Activated naive CD8-positive, alpha-beta T cell treated with anti-CD3 and anti-CD28 coated beads for 36 hours (primary cell): ENCODE measurements around the gene GPR78. TPM values are rescaled to one million over a fixed set of nuclear protein-coding genes. Genes with fewer than 3 reads are reported as not detected.

Experiments
- DNase-seq: peaks from one replicate; pipeline ENCODE4 v3.0.0; 2021
- H3K27ac Mint-ChIP-seq: one replicate; pipeline ENCODE4 v1.8.0; 2022; ENCODE audit warnings: mild to moderate bottlenecking, moderate library complexity, mixed read lengths
- H3K27me3 Mint-ChIP-seq: one replicate; pipeline ENCODE4 v1.8.0; 2022; ENCODE audit warnings: mild to moderate bottlenecking, mixed read lengths
- H3K36me3 Mint-ChIP-seq: one replicate; pipeline ENCODE4 v1.8.0; 2021; ENCODE audit warnings: mild to moderate bottlenecking, mixed read lengths
- H3K4me1 Mint-ChIP-seq: one replicate; pipeline ENCODE4 v1.8.0; 2021; ENCODE audit warnings: mixed read lengths
- H3K4me3 Mint-ChIP-seq: one replicate; pipeline ENCODE4 v1.8.0; 2022; ENCODE audit warnings: mild to moderate bottlenecking, moderate library complexity, mixed read lengths
- H3K9me3 Mint-ChIP-seq: one replicate; pipeline ENCODE4 v1.8.0; 2022; ENCODE audit warnings: mixed read lengths
- total RNA-seq, 2 experiments: library from RNA; stranded (reverse); gene quantifications; one replicate each; pipeline ENCODE4 v1.2.3, GENCODE V29; 2021

The GPR78 gene
- total RNA-seq, 2 experiments from 2014 or later: not detected

DNA sequence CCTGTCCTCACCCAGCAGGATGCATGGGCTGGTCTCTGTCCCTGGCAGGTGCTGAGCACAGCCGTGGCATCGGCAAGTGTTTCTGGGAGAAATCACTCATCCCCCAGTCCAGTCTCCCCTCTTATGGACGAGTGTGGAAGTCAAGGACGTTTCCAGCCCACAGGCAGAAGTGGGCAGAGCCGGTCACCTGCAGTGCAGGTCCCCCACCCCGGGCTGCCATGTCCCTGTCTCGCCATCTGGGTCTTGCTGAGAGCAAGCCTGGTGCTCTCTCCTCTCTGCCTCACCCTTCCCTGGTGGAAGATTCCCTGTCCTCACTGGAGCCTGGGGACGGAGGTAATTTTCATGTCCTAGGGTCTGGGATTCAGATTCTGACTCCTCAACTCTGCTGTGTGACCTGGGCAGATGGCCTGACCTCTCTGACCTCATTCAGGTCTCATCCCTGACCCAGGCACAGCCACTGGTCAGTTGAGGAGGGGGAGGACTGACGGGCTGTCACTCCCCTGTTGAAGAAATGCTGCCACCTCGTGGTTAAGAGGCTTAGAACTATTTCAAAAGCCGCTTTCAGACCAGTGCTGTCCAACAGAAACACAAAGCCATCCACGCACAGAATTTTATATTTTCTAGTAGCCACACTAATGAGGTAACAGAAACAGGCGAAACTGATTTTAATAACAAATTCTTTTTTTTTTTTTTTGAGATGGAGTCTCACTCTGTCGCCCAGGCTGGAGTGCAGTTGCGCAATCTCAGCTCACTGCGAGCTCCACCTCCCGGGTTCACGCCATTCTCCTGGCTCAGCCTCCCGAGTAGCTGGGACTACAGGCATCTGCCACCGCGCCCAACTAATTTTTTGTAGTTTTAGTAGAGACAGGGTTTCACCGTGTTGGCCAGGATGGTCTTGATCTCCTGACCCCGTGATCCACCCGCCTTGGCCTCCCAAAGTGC is 14.2 kb downstream of the GPR78 start:
- no peak for DNase-seq
- Mint-ChIP-seq H3K4me3 (no peak overlapping the region), H3K27me3 (peaks cover 35% of the 10 kb centered on the region), H3K27ac (no peak overlapping the region), H3K36me3 (no peaks in the 10 kb centered on the region), H3K9me3 (no peaks in the 10 kb centered on the region), H3K4me1 (no peaks in the 10 kb centered on the region)

DNA sequence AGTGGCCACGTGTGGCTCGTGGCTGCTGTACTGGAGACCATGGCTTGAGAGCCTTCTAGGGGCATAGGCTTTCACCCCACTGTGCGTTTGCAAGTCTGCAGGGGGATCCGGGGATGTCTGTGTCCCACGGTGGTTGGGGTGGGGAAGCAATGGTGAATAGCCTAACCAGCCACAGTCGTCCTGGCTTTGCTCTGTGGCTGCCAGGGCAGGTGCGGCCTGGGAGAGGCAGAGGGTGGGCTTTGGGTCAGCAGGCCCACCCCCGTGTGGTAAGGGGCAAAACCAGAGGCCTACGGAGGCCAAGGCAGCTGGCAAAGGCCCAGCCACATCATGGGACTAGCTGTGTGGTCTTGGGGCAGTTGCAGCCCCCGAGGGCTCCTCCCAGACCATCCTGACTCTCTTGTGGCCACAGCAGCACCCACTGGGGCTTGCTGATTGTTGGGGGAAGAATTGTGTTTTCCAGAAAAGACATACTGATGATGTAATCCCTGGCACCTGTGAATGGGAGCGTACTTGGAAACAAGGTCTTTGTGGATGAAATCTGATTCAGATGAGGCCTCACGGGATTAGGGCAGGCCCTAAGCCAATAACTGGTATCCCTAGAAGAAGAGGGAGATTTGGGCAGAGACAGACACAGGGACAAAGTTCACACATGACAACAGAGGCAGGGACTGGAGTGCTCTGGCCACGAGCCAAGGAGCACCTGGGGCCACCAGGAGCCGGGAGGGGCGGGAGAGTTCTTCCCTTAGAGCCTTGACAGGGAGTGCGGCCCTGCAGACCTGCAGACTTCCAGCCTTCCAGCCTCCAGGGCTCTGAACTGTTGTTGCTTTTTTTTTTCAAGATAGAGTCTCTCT is 15.3 kb downstream of the GPR78 start:
- Mint-ChIP-seq H3K4me3 (no peak overlapping the region), H3K9me3 (no peaks in the 10 kb centered on the region), H3K27ac (no peak overlapping the region), H3K27me3 (peaks cover 32% of the 10 kb centered on the region), H3K4me1 (no peaks in the 10 kb centered on the region), H3K36me3 (no peaks in the 10 kb centered on the region)
- DNase-seq: no peak

GRCh38 chr4:8596891-8597290 is 16.7 kb downstream of the GPR78 start:
- H3K9me3 Mint-ChIP-seq: no peaks in the 10 kb centered on the region
- H3K27ac Mint-ChIP-seq: no peak overlapping the region
- peaks cover 19% of the 10 kb centered on the region for H3K27me3 Mint-ChIP-seq
- no peaks in the 10 kb centered on the region for H3K4me1 Mint-ChIP-seq
- DNase-seq: no peak
- no peak overlapping the region for H3K4me3 Mint-ChIP-seq
- H3K36me3 Mint-ChIP-seq: no peaks in the 10 kb centered on the region

GRCh38 chr4:8597319-8597718 is 17.1 kb downstream of the GPR78 start:
- Mint-ChIP-seq H3K4me3 (no peak overlapping the region), H3K27ac (no peak overlapping the region), H3K9me3 (no peaks in the 10 kb centered on the region), H3K4me1 (no peaks in the 10 kb centered on the region), H3K27me3 (peaks cover 19% of the 10 kb centered on the region), H3K36me3 (no peaks in the 10 kb centered on the region)
- DNase-seq: no peak

DNA sequence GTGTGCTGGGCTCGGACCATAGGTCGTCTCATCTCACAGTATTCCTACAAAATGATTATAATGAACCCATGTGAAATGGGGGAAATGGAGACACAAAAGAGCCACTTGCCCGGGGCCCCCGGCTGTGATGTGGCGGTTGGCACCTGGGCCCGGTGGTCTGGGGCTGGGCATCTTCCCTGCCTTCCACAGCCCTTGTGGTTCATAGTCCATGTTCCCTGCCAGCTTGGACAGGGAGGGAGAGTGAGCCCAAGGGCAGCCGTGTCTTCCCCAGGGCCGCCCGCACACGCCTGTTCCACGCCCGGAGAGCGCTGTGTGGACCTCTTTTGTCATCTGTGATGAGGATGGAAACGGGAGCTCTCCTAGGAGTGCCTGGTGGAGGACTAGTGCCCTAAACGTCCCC is 17.6 kb downstream of the GPR78 start:
- Mint-ChIP-seq H3K27me3 (peaks cover 19% of the 10 kb centered on the region), H3K4me1 (no peaks in the 10 kb centered on the region), H3K27ac (no peak overlapping the region), H3K36me3 (no peaks in the 10 kb centered on the region), H3K9me3 (no peaks in the 10 kb centered on the region), H3K4me3 (no peak overlapping the region)
- DNase-seq: no peak

GRCh38 chr4:8598391-8599090 is 18.3 kb downstream of the GPR78 start:
- Mint-ChIP-seq H3K36me3 (no peaks in the 10 kb centered on the region), H3K27ac (no peak overlapping the region)

GRCh38 chr4:8599091-8599460 is 18.9 kb downstream of the GPR78 start:
- Mint-ChIP-seq H3K36me3 (no peaks in the 10 kb centered on the region), H3K4me3 (no peak overlapping the region), H3K27ac (no peak overlapping the region), H3K4me1 (no peaks in the 10 kb centered on the region), H3K27me3 (peaks cover 6% of the 10 kb centered on the region), H3K9me3 (no peaks in the 10 kb centered on the region)
- DNase-seq: no peak

More at GRCh38 chr4:8598391-8599090, 18.3 kb downstream of the GPR78 start:
- Mint-ChIP-seq H3K4me1 (no peaks in the 10 kb centered on the region), H3K4me3 (no peak overlapping the region), H3K9me3 (no peaks in the 10 kb centered on the region), H3K27me3 (peaks cover 11% of the 10 kb centered on the region)
- DNase-seq: no peak

DNA sequence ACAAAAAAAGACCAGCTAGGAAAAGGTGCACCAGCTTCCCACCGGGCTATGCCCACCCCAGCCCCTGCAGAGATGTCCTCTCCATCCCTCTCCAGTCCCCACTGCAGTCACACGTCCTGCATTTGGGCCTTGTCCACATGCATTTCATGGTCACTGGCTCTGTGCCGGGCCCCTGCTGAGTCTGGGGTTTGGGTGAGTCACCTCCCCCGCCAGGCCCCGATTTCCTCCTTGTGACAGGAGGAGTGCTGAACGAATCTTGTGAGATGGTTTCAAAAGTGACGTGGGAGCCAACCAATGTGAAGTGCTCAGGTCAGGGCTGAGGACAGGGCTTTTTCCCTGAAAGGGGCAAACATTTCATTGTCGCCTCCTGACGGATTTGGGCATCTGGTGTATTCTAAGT is 19.5 kb downstream of the GPR78 start:
- Mint-ChIP-seq H3K4me3 (no peak overlapping the region), H3K27me3 (peaks cover under 1% of the 10 kb centered on the region), H3K9me3 (no peaks in the 10 kb centered on the region), H3K4me1 (no peaks in the 10 kb centered on the region), H3K36me3 (no peaks in the 10 kb centered on the region), H3K27ac (no peak overlapping the region)
- no peak for DNase-seq

GRCh38 chr4:8600266-8600665 is 20.1 kb downstream of the GPR78 start:
- Mint-ChIP-seq H3K4me1 (no peaks in the 10 kb centered on the region), H3K27ac (no peak overlapping the region), H3K27me3 (no peaks in the 10 kb centered on the region), H3K4me3 (no peak overlapping the region), H3K36me3 (no peaks in the 10 kb centered on the region), H3K9me3 (no peaks in the 10 kb centered on the region)
- DNase-seq: no peak

DNA sequence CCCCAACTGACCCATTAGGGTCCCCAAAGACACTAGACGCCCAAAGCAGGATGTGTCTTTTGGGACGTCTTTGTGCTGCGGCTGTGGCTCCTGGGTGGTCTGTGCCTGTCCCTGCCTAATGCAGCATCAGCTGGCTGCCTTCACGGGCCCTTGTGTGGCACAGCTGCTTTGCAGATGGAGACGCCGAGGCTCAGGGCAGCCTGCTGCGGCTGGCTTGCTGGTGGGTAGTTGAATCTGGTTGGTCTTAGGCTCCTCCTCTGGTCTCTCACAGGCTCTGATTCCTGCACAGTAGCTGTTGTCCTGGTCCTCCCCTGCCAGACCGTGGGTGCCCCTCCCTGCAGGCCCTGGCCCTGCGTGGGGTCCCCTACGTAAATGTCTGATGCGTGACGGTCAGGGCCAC is 20.5 kb downstream of the GPR78 start:
- H3K27me3 Mint-ChIP-seq: no peaks in the 10 kb centered on the region
- H3K9me3 Mint-ChIP-seq: no peaks in the 10 kb centered on the region
- no peaks in the 10 kb centered on the region for H3K36me3 Mint-ChIP-seq
- H3K4me1 Mint-ChIP-seq: no peaks in the 10 kb centered on the region
- no peak for DNase-seq
- H3K27ac Mint-ChIP-seq: no peak overlapping the region
- H3K4me3 Mint-ChIP-seq: no peak overlapping the region

- Mint-ChIP-seq H3K36me3 (no peaks in the 10 kb centered on the region), H3K4me3 (no peak overlapping the region), H3K9me3 (no peaks in the 10 kb centered on the region), H3K27ac (no peak overlapping the region), H3K27me3 (no peaks in the 10 kb centered on the region), H3K4me1 (no peaks in the 10 kb centered on the region)
- no peak for DNase-seq
Observed at GRCh38 chr4:8601086-8601485, 20.9 kb downstream of the GPR78 start.

- Mint-ChIP-seq H3K27ac (no peak overlapping the region), H3K36me3 (no peaks in the 10 kb centered on the region), H3K27me3 (no peaks in the 10 kb centered on the region), H3K9me3 (no peaks in the 10 kb centered on the region), H3K4me1 (no peaks in the 10 kb centered on the region), H3K4me3 (no peak overlapping the region)
- DNase-seq: no peak
Observed at GRCh38 chr4:8601556-8601955, 21.4 kb downstream of the GPR78 start.

DNA sequence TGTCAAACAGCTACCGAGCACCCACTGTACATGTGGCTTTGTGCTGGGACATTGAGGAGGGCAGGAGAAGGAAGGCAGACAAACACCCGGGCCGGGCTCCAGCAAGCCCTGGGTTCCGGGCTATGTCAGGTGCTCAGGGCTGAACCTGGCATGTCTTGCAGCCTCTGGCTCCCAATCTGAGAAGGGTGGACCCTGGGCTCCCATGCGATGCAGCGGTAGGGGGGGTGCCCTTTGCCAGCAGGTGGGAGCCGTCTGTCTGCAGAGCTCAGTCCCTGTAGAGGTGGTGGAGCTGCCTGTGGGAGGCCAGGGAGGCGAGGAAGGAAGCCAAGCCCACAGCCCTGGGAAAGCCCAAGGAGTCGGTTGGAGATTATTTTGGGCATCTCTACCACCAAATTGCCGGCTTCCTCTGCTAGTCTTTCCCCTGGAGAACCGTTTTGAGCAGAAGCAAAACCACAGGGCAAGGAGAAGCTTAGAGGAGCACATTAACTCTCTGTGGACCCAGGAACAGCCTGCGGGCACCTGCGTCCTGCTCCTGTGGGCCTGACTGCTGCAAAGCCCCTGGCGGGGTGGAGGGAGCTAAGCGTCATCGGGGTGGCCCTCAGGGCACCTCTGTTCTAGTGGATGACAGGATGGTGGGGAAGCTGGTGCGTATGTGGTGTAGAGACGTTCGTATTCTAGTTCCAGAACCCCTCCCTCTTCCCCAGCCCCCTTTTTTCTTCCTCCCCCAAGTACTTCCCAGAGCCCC is 22.7 kb downstream of the GPR78 start:
- H3K9me3 Mint-ChIP-seq: no peaks in the 10 kb centered on the region
- no peaks in the 10 kb centered on the region for H3K36me3 Mint-ChIP-seq
- no peak for DNase-seq
- no peaks in the 10 kb centered on the region for H3K27me3 Mint-ChIP-seq
- H3K4me3 Mint-ChIP-seq: no peak overlapping the region
- H3K27ac Mint-ChIP-seq: no peak overlapping the region
- H3K4me1 Mint-ChIP-seq: no peaks in the 10 kb centered on the region

DNA sequence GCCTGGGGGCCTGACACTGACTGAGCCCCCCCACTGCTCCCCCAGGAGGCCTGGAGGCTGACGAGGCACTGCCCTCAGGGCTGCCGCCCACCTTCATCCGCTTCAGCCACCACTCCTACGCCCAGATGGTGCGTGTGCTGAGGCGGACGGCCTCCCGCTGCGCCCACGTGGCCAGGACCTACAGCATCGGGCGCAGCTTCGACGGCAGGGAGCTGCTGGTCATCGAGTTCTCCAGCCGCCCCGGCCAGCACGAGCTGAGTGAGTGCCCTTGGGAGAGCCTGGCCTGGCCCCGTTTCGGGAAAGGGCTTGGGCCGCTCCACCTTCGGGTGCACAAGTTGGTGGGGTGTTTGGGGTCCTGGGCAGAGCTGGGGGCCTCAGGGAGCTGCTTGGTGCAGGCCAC is 23.7 kb downstream of the GPR78 start:
- Mint-ChIP-seq H3K27ac (no peak overlapping the region), H3K4me1 (no peaks in the 10 kb centered on the region), H3K36me3 (no peaks in the 10 kb centered on the region), H3K9me3 (no peaks in the 10 kb centered on the region), H3K4me3 (no peak overlapping the region), H3K27me3 (no peaks in the 10 kb centered on the region)
- no peak for DNase-seq
